HepG2 (cell line): ENCODE data around the gene EIF6. TPM values are rescaled to one million over a fixed set of nuclear protein-coding genes. Genes with fewer than 3 reads are reported as not detected.
A peak's percentile ranks its signal among the peaks of the same experiment; 100 is the strongest.

Source experiments
- AHR ChIP-seq: IDR thresholded peaks from 2 replicates; pipeline ENCODE4 v1.6.1; 2018; ENCODE audit warnings: missing genetic modification reagents, missing compliant biosample characterization
- ATF1 ChIP-seq: IDR thresholded peaks from 2 replicates; pipeline ENCODE4 v1.6.1; 2016; ENCODE audit warnings: mild to moderate bottlenecking, control low read depth
- ATM ChIP-seq: fragments of 450-650 bp; IDR thresholded peaks from 2 replicates; pipeline ENCODE4 v1.7.1; 2017; ENCODE audit warnings: mild to moderate bottlenecking, borderline replicate concordance
- CHD2 ChIP-seq: IDR thresholded peaks from 2 replicates; pipeline ENCODE4 v1.6.1; 2011; ENCODE audit warnings: low read depth, low read length, improper control_type of control experiment
- GABPA ChIP-seq, 2 experiments: IDR thresholded peaks; 2 replicates each; pipeline ENCODE4 v1.6.1; 2011 to 2016; ENCODE audit warnings: low read depth in 2 of 2, low read length in 1 of 2, missing biosample characterization in 1 of 2, missing genetic modification characterization in 1 of 2
- HOXA7 ChIP-seq: sonication (generic); formaldehyde crosslinking; IDR thresholded peaks from 2 replicates; pipeline ENCODE4 v1.8.1; 2022; ENCODE audit warnings: mild to moderate bottlenecking, missing genetic modification reagents, moderate library complexity
- MBD4 ChIP-seq: IDR thresholded peaks from 2 replicates; pipeline ENCODE4 v1.6.1; 2012; ENCODE audit warnings: low read length, inconsistent platforms, borderline replicate concordance
- MED13 ChIP-seq: sonication (generic); formaldehyde crosslinking; IDR thresholded peaks from 2 replicates; pipeline ENCODE4 v1.5.0; 2020; ENCODE audit warnings: missing genetic modification reagents
- MEF2D ChIP-seq: sonication (generic); formaldehyde crosslinking; IDR thresholded peaks from 2 replicates; pipeline ENCODE4 v1.5.1; 2020; ENCODE audit warnings: mild to moderate bottlenecking, missing genetic modification reagents
- ONECUT2 ChIP-seq: sonication (generic); formaldehyde crosslinking; IDR thresholded peaks from 2 replicates; pipeline ENCODE4 v1.4.0; 2020; ENCODE audit warnings: missing genetic modification reagents
- RAD21 ChIP-seq: fragments of 450-650 bp; formaldehyde crosslinking; IDR thresholded peaks from 2 replicates; pipeline ENCODE4 v1.5.0; 2020; ENCODE audit warnings: mild to moderate bottlenecking
- SETDB1 ChIP-seq: sonication (generic); formaldehyde crosslinking; IDR thresholded peaks from 2 replicates; pipeline ENCODE4 v1.5.1; 2020; ENCODE audit warnings: missing genetic modification reagents, mild to moderate bottlenecking, borderline replicate concordance
- SRSF9 ChIP-seq: fragments of 200-400 bp; formaldehyde crosslinking; IDR thresholded peaks from 2 replicates; pipeline ENCODE4 v1.6.1; 2018; ENCODE audit warnings: borderline replicate concordance, mild to moderate bottlenecking, low read depth, low read length; ENCODE audit not compliant: insufficient read depth, poor library complexity, severe bottlenecking
- TAF15 ChIP-seq: fragments of 200-400 bp; formaldehyde crosslinking; IDR thresholded peaks from one replicate; pipeline ENCODE4 v1.6.1; 2018; ENCODE audit warnings: mild to moderate bottlenecking, low read depth, low read length; ENCODE audit not compliant: poor library complexity, severe bottlenecking
- ZNF138 ChIP-seq: sonication (generic); formaldehyde crosslinking; IDR thresholded peaks from 2 replicates; pipeline ENCODE4 v1.5.0; 2020; ENCODE audit warnings: mild to moderate bottlenecking, low read depth, missing genetic modification reagents
- ZNF343 ChIP-seq: sonication (generic); formaldehyde crosslinking; IDR thresholded peaks from 2 replicates; pipeline ENCODE4 v1.4.0; 2020; ENCODE audit warnings: mild to moderate bottlenecking, missing genetic modification reagents
- ZNF432 ChIP-seq: sonication (generic); formaldehyde crosslinking; IDR thresholded peaks from 2 replicates; pipeline ENCODE4 v1.5.0; 2020; ENCODE audit warnings: missing genetic modification reagents, mild to moderate bottlenecking, borderline replicate concordance
- ZNF446 ChIP-seq: sonication (generic); formaldehyde crosslinking; IDR thresholded peaks from 2 replicates; pipeline ENCODE4 v1.5.0; 2020; ENCODE audit warnings: mild to moderate bottlenecking, missing genetic modification reagents
- ZSCAN9 ChIP-seq: IDR thresholded peaks from 2 replicates; pipeline ENCODE4 v1.6.1; 2016; ENCODE audit warnings: borderline replicate concordance
- polyA plus RNA-seq, 8 experiments: library from polyadenylated mRNA; depleted of rRNA in 3 of 8; stranded (reverse) in 7 of 8; unstranded in 1 of 8; fragments of >200 nt; fragmentation: Illumina TruSeq in 4 of 8; extraction: Trizol in 4 of 8; gene quantifications; 2 replicates each; pipeline versions ENCODE4 v1.2.1 to v1.2.3, GENCODE V29; 2011 to 2016; ENCODE audit warnings: low read depth in 4 of 8, missing spikeins in 1 of 8, mixed read lengths in 1 of 8; ENCODE audit not compliant: insufficient read depth in 1 of 8
- total RNA-seq, 5 experiments: library from RNA; depleted of rRNA; stranded (reverse); fragments of >200 nt; fragmentation: Illumina TruSeq; extraction: Trizol; gene quantifications; 2 replicates each; pipeline ENCODE4 v1.2.3, GENCODE V29; 2016; ENCODE audit warnings: low read depth in 1 of 5
- TF ChIP-seq, protein P1 (sequence below), 2 experiments: sonication (generic) in 1 of 2; formaldehyde crosslinking in 1 of 2; IDR thresholded peaks; 2 replicates each; pipeline versions ENCODE4 v1.5.1 to v1.6.1; 2011 to 2020; ENCODE audit warnings: borderline replicate concordance in 1 of 2, low read depth in 1 of 2, low read length in 1 of 2, mild to moderate bottlenecking in 1 of 2, missing genetic modification reagents in 1 of 2, moderate library complexity in 1 of 2
- TF ChIP-seq, protein P2 (sequence below), 2 experiments: IDR thresholded peaks; 2 replicates each; pipeline ENCODE4 v1.6.1; 2011 to 2012; ENCODE audit warnings: low read length in 2 of 2, borderline replicate concordance in 1 of 2, low read depth in 1 of 2, mild to moderate bottlenecking in 1 of 2, moderate library complexity in 1 of 2

The EIF6 gene
- total and polyA plus RNA-seq, 2 of the 13 experiments (the other 11 are each of a cell fraction or from before 2014, with no cell fraction given): 462 to 466 TPM

DNA sequence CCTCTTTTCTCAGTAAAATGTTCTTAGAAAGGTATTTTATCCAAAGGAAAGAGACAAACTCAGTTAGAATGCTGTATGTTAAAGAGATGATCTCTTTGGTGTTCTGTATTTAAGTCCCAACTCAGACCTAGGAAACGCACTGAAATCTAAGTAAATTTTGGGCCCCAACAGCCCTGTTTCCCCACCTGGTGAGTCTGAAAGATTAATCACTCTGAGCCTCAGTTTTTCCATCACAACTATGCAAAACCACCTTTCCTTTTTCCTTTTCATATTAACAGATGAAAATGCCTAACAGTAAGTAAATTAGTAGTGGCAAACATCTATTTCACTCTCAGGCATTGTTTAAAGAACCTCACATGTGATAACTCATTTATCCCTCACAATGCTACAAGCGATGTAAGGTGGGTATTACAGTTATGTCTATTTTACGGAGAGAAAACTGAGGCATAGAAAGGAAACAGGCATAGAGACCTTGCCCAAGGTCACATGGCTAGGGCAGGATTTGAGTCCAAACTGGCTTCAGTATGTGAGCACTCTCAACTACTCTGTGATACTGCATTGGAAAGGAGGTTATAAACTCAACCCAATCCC lies 43.6 kb upstream of the EIF6 start (continued):
- TF ChIP-seq, protein P1, sequence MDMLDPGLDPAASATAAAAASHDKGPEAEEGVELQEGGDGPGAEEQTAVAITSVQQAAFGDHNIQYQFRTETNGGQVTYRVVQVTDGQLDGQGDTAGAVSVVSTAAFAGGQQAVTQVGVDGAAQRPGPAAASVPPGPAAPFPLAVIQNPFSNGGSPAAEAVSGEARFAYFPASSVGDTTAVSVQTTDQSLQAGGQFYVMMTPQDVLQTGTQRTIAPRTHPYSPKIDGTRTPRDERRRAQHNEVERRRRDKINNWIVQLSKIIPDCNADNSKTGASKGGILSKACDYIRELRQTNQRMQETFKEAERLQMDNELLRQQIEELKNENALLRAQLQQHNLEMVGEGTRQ (IDR thresholded peaks at IDR 0.05; ENCODE audit: low read depth, low read length): 0 out of 2 replicates have a peak, but pooled peaks have one; percentile 14
- TF ChIP-seq, protein P1 (CRISPR knock-in tag; IDR thresholded peaks at IDR 0.05; ENCODE audit: borderline replicate concordance): no peak; the same call in 1 of the 2 replicates
- no peak for TF ChIP-seq AHR (CRISPR knock-in tag)
- TF ChIP-seq ZNF138 (CRISPR knock-in tag): no peak
- TF ChIP-seq RAD21 (CRISPR knock-in tag): no peak
- no peak for TF ChIP-seq ZNF432 (CRISPR knock-in tag)
- TF ChIP-seq SETDB1 (CRISPR knock-in tag): no peak
- TF ChIP-seq SRSF9: no peak
- TF ChIP-seq GABPA (IDR thresholded peaks at IDR 0.05; ENCODE audit: low read depth, low read length): no peak
- TF ChIP-seq GABPA (CRISPR knock-in tag; IDR thresholded peaks at IDR 0.05; ENCODE audit: low read depth): no peak
- no peak for TF ChIP-seq HOXA7 (CRISPR knock-in tag)
- no peak for TF ChIP-seq ZSCAN9 (CRISPR knock-in tag)
- TF ChIP-seq ATF1 (CRISPR knock-in tag): 0 out of 2 replicates have a peak, but pooled peaks have one; percentile 24
- TF ChIP-seq CHD2: no peak
- TF ChIP-seq, protein P2, sequence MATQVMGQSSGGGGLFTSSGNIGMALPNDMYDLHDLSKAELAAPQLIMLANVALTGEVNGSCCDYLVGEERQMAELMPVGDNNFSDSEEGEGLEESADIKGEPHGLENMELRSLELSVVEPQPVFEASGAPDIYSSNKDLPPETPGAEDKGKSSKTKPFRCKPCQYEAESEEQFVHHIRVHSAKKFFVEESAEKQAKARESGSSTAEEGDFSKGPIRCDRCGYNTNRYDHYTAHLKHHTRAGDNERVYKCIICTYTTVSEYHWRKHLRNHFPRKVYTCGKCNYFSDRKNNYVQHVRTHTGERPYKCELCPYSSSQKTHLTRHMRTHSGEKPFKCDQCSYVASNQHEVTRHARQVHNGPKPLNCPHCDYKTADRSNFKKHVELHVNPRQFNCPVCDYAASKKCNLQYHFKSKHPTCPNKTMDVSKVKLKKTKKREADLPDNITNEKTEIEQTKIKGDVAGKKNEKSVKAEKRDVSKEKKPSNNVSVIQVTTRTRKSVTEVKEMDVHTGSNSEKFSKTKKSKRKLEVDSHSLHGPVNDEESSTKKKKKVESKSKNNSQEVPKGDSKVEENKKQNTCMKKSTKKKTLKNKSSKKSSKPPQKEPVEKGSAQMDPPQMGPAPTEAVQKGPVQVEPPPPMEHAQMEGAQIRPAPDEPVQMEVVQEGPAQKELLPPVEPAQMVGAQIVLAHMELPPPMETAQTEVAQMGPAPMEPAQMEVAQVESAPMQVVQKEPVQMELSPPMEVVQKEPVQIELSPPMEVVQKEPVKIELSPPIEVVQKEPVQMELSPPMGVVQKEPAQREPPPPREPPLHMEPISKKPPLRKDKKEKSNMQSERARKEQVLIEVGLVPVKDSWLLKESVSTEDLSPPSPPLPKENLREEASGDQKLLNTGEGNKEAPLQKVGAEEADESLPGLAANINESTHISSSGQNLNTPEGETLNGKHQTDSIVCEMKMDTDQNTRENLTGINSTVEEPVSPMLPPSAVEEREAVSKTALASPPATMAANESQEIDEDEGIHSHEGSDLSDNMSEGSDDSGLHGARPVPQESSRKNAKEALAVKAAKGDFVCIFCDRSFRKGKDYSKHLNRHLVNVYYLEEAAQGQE (IDR thresholded peaks at IDR 0.05; ENCODE audit: borderline replicate concordance in 1 of 2, low read depth in 1 of 2, low read length in 2 of 2): no peak
- TF ChIP-seq MBD4: no peak
- no peak for TF ChIP-seq ATM
- TF ChIP-seq MEF2D: no peak
- TF ChIP-seq MED13 (CRISPR knock-in tag): no peak
- no peak for TF ChIP-seq TAF15
- no peak for TF ChIP-seq ZNF343 (CRISPR knock-in tag)
- no peak for TF ChIP-seq ONECUT2
- TF ChIP-seq ZNF446 (CRISPR knock-in tag): no peak
